Fibroblast of upper back skin (primary cell): ENCODE data around the gene VAT1L.
A peak's percentile ranks its signal among the peaks of the same experiment; 100 is the strongest.

Experiments
- DNase-seq: peaks from one replicate; pipeline ENCODE4 v3.0.0-alpha.2; 2013

VAT1L gene

DNA sequence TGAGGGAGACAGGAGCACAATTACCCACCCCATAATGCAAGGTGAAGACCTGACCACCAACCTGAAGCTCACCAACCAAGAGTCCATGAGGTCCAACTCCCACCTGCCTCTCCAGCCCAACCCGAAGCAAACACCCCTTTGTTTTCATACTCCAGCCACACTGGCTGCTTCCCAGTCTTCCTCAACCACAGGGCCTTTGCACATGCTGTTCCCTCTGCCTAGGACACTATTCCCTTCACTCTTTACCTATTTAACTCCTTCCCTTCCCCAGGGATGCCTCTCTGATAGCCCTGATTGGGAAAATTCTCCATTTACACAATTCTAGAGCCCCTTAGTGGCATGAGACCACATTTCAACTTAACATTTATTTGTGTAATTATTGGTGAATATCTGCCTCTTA lies 86.0 kb downstream of the VAT1L start:
- no peak for DNase-seq

DNA sequence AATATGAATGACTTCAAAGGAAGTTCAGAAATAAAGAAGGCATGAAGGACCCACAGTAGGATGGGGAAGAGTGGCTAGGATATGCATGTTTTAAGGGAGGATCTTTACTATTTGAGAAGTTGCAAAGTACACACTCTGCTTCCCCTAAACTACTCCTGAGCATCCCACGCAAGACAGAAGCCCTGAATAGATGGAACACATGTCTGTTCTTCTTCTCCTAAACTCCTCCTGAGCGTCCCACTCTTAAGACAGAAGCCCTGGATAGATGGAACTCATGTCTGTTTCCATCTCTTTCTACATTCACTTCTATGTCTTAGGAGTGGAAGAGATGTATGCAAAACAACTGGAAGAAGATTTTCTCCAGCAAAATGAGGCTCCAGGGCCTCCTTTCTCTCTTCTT lies 88.4 kb downstream of the VAT1L start:
- DNase-seq = no peak

- DNase-seq = peak; percentile 78
Measured at GRCh38 chr16:77877712-77878347, 89.5 kb downstream of the VAT1L start.

DNA sequence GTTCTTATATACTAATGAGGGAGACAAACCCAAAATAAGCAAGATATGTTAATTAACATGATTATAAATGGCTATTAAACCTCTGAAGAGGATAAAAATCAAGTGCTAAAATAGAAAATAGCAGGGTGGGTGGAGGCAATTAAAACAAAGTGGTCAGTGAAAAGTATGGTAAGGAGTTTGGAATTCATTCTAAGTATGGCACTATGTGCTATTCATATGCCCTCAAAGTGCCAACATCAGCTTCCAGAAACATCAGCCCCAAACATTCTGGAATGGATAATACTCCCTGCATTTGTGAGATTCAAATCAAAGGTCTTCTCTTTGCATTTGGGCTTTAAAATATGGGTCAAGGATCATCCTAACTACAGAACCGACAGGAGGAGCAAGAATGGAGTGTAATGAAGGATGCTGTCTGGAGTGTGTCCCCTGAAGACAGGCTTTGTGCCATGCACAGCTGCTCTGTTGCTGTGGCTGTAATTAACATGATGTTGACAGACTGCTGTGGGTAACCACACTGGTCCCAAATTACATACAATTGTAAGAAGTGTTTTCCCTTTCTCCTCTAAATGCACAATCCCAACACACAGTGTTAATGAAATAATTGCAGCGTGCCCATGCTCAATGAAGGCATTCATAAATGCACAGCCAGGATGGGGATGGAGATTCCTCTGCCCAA lies 93.1 kb downstream of the VAT1L start:
- no peak for DNase-seq

GRCh38 chr16:77882358-77882757 lies 94.0 kb downstream of the VAT1L start:
- peak; percentile 32 for DNase-seq

DNA sequence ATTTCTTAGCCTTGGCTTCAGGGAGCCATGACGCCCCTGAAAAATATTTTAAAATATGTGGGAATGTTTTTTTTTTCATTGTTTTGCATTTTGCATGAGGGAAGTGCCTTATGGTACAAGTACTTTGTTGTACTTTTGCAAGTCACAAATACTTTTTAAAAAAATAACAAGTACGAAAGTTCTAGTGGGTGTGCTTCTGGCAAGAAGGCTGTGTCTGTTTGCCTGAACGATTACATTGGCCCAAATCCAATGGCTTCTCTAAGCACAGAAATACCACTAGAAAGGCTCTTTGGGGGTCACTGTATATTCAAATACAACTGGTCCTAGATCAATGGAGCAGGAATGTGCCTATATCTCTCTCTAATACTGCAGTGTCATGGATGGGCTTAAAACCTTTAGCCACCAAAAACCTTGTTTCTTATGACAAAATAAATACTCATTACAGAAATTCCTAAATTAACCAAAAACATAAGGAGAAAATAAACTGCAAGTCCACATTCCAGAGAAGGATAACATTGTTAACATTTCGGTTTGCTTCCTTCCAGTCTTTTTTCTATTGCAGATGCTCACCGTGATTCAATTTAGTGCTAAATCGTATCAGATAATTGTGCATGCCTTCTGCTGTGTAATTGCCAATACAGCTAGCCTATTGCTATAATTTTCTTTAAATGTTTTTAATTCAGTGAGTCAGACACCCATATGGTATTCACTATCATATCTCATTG lies 97.4 kb downstream of the VAT1L start:
- DNase-seq = peak; percentile 18

DNA sequence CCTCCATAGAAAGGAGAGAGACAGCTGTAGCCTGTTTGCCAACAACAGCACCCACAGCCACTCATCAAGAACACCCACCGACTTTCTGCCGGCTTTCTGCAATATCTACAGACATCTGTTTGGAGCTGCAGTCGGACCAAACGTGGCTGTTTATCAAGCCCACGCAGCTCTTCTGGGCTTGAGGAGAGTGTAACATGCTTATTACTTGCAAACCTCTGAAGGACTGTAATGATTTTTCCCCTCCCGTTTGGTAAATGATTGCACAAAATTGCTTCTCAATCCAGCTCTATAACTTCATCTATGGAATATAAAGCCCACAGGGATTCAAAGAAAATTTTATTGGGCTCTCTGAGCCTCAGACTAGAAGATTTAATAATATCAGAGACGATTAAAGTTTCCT lies 100.5 kb downstream of the VAT1L start:
- no peak for DNase-seq

DNA sequence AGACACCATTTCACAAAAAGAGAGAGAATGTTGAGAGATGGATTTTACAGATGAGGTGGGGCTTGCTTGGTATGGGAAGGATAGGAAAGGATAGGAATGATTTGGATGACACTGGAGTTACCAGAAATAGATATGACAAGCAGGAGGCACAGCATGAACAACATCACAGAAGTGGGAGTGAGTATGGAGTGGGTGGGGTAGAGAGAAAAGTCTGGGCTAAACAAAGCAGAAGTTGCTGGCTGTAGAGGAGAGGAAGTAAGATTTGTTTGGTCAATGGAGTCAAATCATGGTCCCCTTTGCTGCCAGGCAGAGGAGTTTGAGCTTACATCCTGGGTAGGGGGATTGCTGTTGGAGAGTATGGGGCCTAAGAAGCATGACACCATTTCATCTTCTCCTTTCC lies 101.7 kb downstream of the VAT1L start:
- DNase-seq = no peak

DNA sequence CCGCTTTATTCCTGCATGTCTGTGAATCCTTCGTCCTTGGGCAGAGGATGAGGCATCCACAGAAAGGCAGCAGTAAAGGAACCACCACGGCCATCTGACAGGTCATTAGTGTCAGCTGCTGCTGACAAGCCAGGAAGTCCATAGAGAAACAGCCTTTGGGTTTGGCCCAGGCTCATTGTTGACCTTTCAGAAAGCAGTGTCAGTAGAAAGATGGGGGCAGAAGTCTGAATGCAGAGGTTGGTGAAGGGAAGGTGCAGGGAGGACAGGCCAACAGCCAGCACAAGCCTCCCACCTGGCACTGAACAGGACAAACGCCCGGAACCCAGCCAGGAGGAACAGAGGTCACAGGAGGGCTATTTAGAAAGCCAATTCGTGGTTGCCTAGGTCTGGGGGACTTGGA lies 105.8 kb downstream of the VAT1L start:
- no peak for DNase-seq

- no peak for DNase-seq
Measured at GRCh38 chr16:77895962-77896361, 107.6 kb downstream of the VAT1L start.

DNA sequence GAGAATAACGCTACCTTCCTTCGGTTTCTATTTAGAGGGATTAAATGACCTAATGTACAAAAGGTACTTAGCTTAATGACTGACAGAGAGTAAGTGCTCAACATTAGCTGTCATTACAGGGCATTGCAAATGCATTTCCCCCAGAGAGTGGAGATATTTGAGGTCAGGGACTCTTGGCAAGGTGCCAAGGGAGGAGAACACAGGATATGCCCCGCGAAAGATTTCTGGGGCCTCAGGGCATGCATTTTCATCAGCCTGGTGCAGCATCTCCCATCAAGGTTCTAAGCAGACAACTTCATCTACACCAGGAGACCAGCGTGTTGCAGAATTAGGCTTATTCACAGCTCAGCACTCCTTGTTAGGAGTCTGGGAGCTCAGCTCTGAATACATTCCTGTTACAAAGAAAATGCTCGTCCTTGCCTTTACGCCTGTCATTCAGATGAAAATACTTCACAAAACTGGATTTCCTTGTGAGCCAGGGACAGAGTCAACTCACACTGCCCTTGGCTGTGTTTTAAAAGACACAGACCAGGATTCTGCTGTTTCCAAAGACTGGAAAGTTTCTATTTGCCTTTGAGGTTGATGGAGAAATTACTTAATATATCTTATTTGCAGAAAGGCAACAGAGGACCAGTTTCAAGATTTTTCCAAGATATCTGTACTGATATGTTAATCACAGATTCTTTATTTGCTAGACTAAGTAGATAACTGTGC lies 108.2 kb downstream of the VAT1L start:
- DNase-seq = peak; percentile 47

- peak; percentile 78 for DNase-seq
Measured at GRCh38 chr16:77897129-77897437, 108.7 kb downstream of the VAT1L start.

DNA sequence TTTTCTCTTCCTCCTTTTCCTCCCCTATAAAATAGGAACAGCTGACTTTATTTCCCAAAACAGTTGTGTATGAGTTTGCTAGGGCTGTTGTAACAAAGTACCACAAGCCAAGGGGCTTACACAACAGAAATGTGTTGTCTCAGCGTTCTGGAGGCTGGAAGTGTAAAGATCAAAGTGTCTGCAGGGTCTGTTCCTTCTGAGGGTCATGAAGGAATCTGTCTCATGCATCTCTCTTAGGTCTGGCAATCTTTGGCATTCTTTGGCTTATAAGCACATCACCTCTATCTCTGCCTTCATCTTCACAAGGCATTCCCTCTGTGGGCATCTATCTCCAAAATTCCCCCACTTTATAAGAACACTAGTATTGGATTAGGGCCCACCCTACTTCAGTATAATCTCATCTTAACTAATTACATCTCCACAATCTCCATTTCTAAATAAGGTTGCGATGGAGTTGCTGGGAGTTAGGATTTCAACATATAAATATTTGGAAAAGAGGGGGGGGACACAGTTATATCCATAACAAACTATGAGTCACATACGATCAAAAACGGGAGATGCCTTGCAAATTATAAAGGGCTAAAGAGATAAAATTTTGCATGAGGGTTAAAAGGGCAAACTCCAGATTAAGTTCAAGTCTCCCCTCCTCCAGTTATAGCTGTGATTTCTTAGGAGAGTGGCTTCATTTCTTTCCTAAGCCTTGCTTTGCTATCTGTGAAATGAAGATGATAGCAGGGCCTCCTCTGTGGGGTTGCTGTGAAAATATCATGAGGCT lies 109.7 kb downstream of the VAT1L start:
- peak; percentile 4 for DNase-seq

- peak; percentile 71 for DNase-seq
Measured at GRCh38 chr16:77898671-77899211, 110.4 kb downstream of the VAT1L start.

- DNase-seq = peak; percentile 4
Measured at GRCh38 chr16:77899416-77899815, 111.1 kb downstream of the VAT1L start.

DNA sequence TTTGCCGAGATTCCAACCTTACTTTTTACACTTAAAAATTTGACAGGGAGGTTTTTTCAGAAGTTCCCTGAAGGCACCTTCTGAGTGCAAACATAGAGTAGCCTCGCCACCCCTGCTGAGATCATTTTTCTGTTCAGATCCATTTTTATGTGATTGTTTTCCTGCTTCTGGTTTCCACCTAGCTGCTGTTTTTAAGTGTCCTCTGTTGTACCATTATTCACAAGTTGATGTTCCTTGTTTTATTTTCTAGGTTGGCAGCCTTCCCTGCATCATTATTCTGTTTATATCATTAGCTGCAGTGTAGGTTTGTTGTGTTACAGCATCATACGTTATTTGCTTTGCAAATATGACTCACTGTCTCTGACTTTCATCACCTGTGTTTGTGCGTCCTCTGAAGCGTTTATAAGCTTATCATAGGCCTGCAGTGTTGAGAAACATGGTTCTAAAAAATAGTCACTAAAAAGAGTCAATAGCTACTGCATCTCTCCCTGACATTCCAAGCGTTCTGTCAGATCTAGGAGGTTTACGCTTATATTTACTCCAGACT lies 117.1 kb downstream of the VAT1L start:
- no peak for DNase-seq

DNA sequence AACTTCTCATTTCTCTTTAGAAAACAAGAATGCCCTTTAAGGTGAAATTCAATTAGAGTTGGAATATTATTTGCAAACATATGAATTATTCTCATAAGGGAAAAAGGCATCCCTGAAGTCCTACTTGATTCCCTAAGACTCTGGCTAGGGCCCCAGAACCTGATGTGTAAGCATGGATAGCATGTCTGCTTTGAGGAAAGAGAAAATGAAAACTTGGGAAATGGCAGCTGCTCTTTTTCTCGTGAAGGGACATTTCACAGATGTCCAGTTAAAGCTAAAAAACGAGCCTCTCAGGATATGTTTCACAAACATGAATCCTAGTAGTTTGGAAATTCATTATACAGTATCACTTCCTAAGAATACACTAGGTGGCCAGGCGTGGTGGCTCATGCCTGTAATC lies 121.7 kb downstream of the VAT1L start:
- no peak for DNase-seq

DNA sequence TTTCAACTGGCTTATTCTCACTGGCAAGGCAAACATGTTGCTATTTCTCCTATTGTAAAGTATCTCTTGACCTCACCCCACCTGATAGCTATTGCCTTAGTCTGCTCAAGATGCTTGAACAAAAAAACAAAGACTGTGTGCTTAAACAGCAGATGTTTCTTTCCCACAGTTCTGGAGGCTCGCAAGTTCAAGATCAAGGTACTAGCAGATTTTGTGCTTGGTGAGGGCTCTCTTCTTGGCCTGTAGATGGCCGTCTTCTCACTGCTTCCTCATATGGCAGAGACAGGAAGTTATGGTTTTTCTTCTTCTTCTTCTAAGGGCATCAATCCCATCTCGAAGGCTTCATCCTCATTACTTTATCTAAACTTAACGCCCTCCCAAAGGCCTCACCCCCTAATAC lies 124.3 kb downstream of the VAT1L start:
- no peak for DNase-seq

GRCh38 chr16:77913738-77914253 lies 125.4 kb downstream of the VAT1L start:
- no peak for DNase-seq

DNA sequence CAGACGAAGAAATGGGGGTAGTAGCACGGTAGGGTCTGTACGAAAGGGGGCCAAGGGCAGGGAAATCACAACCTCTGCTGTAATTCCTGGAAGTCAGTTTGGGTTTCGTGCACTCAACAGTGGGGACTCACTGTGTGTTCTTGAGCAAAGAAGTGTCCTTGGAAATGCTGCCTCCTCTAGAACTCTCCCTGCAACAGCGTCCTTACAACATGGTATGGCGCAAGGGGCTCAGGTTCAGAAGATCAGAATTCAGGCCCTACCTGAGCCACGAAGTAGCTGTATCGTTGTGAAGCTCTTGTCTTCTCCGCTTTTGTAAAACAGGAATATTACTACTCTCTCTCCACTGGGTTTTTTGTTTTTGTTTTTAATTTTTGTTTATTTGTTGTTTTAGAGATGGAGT lies 127.7 kb downstream of the VAT1L start:
- DNase-seq = no peak

GRCh38 chr16:77917971-77918370 lies 129.6 kb downstream of the VAT1L start:
- DNase-seq = no peak
